GM12864 (cell line): ENCODE results near the gene TEX29.

Experiments
- DNase-seq: peaks from one replicate; pipeline ENCODE4 v3.0.0-alpha.2; 2011; ENCODE audit warnings: low read depth
- H3K4me3 ChIP-seq: 2 replicates; pipeline ENCODE4 v1.5.1; 2011; ENCODE audit warnings: mild to moderate bottlenecking, low read depth, low read length, control low read depth
- TF ChIP-seq, protein P1 (sequence below): IDR thresholded peaks from 2 replicates; pipeline ENCODE4 v1.5.1; 2011; ENCODE audit warnings: low read depth, mild to moderate bottlenecking, moderate library complexity, low read length, control low read depth, inconsistent platforms; ENCODE audit errors: missing control alignments

TEX29 gene

DNA sequence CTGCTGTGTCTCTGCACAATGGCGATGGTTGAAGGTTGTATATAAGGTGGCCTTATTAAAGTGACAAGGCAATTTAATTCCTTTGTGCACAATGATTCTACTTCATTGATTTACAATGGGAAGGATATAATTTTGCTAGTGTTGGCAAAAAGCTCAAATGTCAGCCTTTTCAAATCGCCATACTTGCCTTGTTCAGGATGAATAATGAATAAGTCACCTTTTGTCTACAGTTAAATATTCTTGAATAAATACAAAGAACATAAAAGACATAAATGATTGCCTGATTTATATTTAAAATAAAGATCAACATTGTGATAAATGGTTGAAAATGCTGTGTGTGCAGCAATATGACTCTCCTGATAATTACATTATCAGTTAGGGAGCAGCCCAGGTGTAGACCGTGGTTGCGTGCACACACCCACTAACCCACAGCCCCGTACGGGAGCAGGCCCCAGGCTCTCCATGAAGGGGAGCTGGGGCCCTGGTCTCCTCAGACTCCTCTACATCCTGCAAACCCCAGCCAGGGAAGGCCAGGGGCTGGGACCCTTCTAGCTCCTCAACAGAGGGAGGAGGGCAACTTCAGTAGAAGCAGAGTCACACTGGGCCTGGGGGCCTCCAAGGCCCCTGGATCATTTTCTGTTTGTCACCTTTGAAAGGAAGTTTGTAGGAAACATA, 64.9 kb downstream of the TEX29 start:
- TF ChIP-seq, protein P1, sequence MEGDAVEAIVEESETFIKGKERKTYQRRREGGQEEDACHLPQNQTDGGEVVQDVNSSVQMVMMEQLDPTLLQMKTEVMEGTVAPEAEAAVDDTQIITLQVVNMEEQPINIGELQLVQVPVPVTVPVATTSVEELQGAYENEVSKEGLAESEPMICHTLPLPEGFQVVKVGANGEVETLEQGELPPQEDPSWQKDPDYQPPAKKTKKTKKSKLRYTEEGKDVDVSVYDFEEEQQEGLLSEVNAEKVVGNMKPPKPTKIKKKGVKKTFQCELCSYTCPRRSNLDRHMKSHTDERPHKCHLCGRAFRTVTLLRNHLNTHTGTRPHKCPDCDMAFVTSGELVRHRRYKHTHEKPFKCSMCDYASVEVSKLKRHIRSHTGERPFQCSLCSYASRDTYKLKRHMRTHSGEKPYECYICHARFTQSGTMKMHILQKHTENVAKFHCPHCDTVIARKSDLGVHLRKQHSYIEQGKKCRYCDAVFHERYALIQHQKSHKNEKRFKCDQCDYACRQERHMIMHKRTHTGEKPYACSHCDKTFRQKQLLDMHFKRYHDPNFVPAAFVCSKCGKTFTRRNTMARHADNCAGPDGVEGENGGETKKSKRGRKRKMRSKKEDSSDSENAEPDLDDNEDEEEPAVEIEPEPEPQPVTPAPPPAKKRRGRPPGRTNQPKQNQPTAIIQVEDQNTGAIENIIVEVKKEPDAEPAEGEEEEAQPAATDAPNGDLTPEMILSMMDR: no peak
- no peak for DNase-seq
- no peak overlapping the region for H3K4me3 ChIP-seq

GRCh38 chr13:111387026-111387871, 66.8 kb downstream of the TEX29 start:
- H3K4me3 ChIP-seq: no peak overlapping the region
- TF ChIP-seq, protein P1: no peak
- no peak for DNase-seq

GRCh38 chr13:111387945-111388600, 67.6 kb downstream of the TEX29 start:
- TF ChIP-seq, protein P1: no peak
- no peak for DNase-seq
- no peak overlapping the region for H3K4me3 ChIP-seq

DNA sequence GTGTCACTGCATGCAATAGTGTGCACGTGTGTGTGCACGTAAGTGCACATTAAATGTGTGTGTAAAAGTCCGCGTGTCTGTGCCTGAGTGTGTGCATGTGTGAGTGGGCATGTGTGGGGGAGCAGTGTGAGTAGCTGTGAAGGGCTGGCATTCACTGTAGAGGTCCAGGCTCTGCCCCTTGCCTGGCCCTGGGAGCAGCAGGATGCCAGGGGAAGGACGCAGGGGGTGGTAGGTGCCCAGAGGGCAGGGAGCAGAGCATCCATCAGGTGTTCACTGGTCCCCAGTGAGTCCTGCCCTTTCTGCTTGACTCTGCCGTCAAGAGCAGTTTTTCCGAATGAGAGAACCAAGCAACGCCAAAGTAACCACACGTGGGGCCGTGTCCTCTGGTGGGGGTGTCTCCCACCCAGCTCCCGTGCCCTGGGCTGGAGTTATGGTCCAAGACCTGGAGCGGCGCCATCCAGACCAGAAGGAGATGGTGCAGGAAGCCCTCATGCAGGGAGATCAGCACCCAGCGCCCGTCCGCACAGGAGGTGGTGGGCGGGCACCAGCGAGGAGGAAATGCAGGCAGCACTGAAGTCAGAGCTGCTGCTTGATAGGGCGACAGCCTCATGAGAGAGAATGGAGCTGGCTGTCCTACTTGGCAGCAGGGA, 68.5 kb downstream of the TEX29 start:
- TF ChIP-seq, protein P1: no peak
- no peak overlapping the region for H3K4me3 ChIP-seq
- no peak for DNase-seq

DNA sequence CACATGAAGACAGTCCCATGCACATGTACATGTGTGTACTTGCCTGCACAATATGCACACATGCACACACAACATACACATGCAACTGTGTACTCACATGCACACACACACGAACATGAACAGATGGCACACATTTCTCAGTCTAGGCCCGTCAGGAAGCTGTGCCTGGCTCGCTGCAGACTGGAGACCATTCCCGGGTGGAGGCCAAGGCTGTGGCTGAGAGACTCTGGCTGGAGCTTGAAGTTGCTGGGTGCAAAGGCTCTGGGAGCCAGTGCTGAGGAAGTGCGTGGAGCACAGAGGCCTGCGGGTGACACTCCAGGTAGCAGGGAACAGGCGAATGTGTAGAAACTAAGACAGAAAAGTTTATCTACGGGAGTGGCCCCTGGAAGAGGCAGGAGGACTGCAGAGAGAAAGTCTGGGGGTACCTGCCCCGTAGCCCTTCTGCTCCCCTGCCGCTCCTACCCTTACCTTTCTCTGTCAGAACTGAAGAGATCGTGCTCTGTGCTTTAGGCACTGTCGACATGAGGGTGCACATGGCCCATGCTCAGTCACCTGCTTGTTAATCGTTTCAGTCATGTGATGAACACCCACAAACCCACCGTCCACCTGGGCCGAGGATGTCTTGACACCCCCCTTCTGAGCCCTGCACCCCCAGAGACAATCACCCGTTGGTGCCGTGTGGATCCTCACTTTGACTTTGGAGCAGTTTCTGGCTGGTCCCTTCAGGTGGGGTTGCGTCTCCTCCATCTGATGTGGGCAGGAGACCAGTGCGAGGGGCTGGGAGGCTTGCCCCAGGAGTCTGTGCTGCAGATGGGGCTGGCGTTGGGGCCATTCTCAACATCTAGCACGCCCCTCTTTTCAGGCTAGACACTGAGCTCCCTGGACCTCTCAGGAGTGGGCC, 69.4 kb downstream of the TEX29 start:
- H3K4me3 ChIP-seq: no peak overlapping the region
- DNase-seq: no peak
- TF ChIP-seq, protein P1: no peak

DNA sequence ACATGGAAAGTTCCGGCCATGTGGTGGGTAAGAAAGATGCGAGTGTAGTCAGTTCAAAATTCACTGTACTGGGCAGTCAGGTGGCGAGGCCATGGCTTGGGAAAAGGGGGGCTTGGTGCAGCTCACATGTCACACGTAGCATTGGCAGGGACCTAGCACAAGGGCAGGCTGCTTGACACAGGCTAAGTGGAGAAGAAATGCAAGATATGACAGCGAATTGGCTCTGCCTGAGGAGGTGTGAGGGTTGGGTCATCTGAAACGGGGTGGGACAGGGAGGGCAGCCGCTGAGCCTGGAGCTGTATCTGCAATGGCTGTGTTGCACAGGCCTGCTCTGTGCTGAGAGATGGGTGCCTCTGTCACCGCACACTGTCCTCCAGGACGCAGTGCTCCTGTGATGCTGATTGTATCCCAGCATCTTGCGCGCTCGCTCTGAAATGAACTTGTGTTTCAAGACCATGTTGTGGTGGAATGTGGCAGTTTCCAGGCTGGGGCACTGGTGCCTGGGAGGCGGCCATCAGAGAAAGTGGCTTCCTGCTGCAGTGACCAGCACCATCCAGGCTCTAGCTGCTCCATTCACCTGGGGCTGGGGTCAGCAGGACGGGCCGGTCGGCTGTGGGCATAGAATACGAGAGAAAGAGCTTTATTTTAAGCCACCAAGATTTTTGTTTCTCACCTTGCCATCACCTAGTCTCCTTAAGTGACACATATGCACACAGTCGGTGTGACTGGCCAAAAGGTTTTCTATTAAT, 70.3 kb downstream of the TEX29 start:
- DNase-seq: no peak
- TF ChIP-seq, protein P1: no peak

More for the DNA sequence above, 70.3 kb downstream of the TEX29 start:
- H3K4me3 ChIP-seq: no peak overlapping the region
